ENCODE results near the gene ZNF276. TPM values are rescaled to one million over a fixed set of nuclear protein-coding genes. Genes with fewer than 3 reads are reported as not detected.

ZNF276 gene
- total and polyA plus RNA-seq, 2 experiments from 2014 or later: 4.3 to 12.0 TPM

- Histone ChIP-seq H3K36me3 (ENCODE audit: low read depth) (peaks cover 3% of the 10 kb centered on the region; the same call in 1 of the 2 replicates), H3F3A (ENCODE audit: insufficient read depth) (0 out of 2 replicates have a peak, but pooled peaks cover 4% of the 10 kb centered on the region), H3K9me2 (ENCODE audit: insufficient read depth) (no peaks in the 10 kb centered on the region), H3K27ac (no peak overlapping the region), H3K4me3 (no peak overlapping the region), H3K4me1 (ENCODE audit: insufficient read depth) (peaks cover under 1% of the 10 kb centered on the region; the same call in 1 of the 2 replicates), H3K4me2 (ENCODE audit: unreplicated experiment) (no peak overlapping the region), H2AFZ (no peak overlapping the region), H3K9ac (no peak overlapping the region), H4K20me1 (ENCODE audit: insufficient read depth) (no peaks in the 10 kb centered on the region), H3K27me3 (replicated peaks; ENCODE audit: insufficient read depth) (no peaks in the 10 kb centered on the region), H3K79me2 (ENCODE audit: insufficient read depth) (no peaks in the 10 kb centered on the region), H3K9me3 (ENCODE audit: low read depth) (no peaks in the 10 kb centered on the region)
- in situ Hi-C loops (cut with MboI): no loop called here
- 86 to 92% methylated on average over 28 to 31 of the region's 31 CpGs for WGBS, 2 experiments (ENCODE audit: low coverage in 1 of 2, low lambda C conversion rate in 2 of 2, missing lambda C conversion rate in 2 of 2)
- TF ChIP-seq EZH2 (IDR thresholded peaks at IDR 0.05; ENCODE audit: insufficient read depth, poor library complexity, severe bottlenecking): no peak
- TF ChIP-seq EZH2phosphoT487 (IDR thresholded peaks at IDR 0.05; ENCODE audit: insufficient read depth, low read depth): no peak
- no peak for DNase-seq
These were observed 26.1 kb upstream of the ZNF276 start for GRCh38 chr16:89695086-89695874.

- WGBS, 2 experiments (ENCODE audit: low coverage in 1 of 2, low lambda C conversion rate in 2 of 2, missing lambda C conversion rate in 2 of 2): 86% methylated on average over 21 to 25 of the region's 25 CpGs
- H4K20me1 ChIP-seq (ENCODE audit: insufficient read depth): no peaks in the 10 kb centered on the region
- TF ChIP-seq EZH2 (IDR thresholded peaks at IDR 0.05; ENCODE audit: insufficient read depth, poor library complexity, severe bottlenecking) (no peak), EZH2phosphoT487 (IDR thresholded peaks at IDR 0.05; ENCODE audit: insufficient read depth, low read depth) (no peak)
- DNase-seq: no peak
- H2AFZ ChIP-seq: no peak overlapping the region
- H3K4me2 ChIP-seq (ENCODE audit: unreplicated experiment): no peak overlapping the region
- H3K79me2 ChIP-seq (ENCODE audit: insufficient read depth): no peaks in the 10 kb centered on the region
- no peak overlapping the region for H3K27ac ChIP-seq
- no peaks in the 10 kb centered on the region for H3K9me2 ChIP-seq (ENCODE audit: insufficient read depth)
- H3K9me3 ChIP-seq (ENCODE audit: low read depth): no peaks in the 10 kb centered on the region
- peaks cover 6% of the 10 kb centered on the region for H3K4me1 ChIP-seq (ENCODE audit: insufficient read depth)
- 0 out of 2 replicates have a peak, but pooled peaks cover 4% of the 10 kb centered on the region for H3F3A ChIP-seq (ENCODE audit: insufficient read depth)
- no peak overlapping the region for H3K4me3 ChIP-seq
- H3K27me3 ChIP-seq (replicated peaks; ENCODE audit: insufficient read depth): no peaks in the 10 kb centered on the region
- H3K36me3 ChIP-seq (ENCODE audit: low read depth): peaks cover 3% of the 10 kb centered on the region; the same call in 1 of the 2 replicates
- no peak overlapping the region for H3K9ac ChIP-seq
- in situ Hi-C loops (cut with MboI): no loop called here
These were observed 25.3 kb upstream of the ZNF276 start for GRCh38 chr16:89695875-89696669.

DNA sequence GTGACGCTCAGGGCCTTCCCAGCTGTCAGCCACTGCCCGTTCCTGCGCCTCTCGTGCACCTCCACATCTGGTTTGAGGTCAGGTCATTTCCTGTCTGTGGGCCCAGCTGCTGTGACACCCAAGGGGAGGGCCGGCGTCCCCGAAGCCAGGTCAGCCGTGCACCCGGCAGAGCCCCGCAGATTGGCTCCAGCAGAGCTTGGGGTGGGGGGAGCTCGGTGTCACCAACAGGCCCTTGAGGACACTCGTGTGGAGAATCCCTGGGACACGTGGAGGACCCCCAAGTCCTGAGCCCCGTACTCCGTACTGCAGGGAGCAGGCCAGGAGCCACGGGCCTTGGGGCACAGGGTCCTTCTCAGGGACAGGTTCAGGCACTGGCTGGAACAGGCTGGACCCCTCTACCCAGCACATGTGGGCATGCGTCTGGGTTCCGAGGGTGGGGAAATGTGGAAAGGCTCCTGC, 24.6 kb upstream of the ZNF276 start:
- Histone ChIP-seq H3K9me3 (ENCODE audit: low read depth) (no peaks in the 10 kb centered on the region), H3K4me3 (no peak overlapping the region), H3K36me3 (ENCODE audit: low read depth) (peaks cover 3% of the 10 kb centered on the region; the same call in 1 of the 2 replicates), H3K4me2 (ENCODE audit: unreplicated experiment) (no peak overlapping the region), H3K4me1 (ENCODE audit: insufficient read depth) (peaks cover 6% of the 10 kb centered on the region), H3F3A (ENCODE audit: insufficient read depth) (0 out of 2 replicates have a peak, but pooled peaks cover 4% of the 10 kb centered on the region), H3K27me3 (replicated peaks; ENCODE audit: insufficient read depth) (no peaks in the 10 kb centered on the region), H2AFZ (no peak overlapping the region), H3K27ac (no peak overlapping the region), H4K20me1 (ENCODE audit: insufficient read depth) (no peaks in the 10 kb centered on the region), H3K79me2 (ENCODE audit: insufficient read depth) (no peaks in the 10 kb centered on the region), H3K9ac (no peak overlapping the region), H3K9me2 (ENCODE audit: insufficient read depth) (no peaks in the 10 kb centered on the region)
- 83 to 87% methylated on average over 16 of the region's 18 CpGs for WGBS, 2 experiments (ENCODE audit: low coverage in 1 of 2, low lambda C conversion rate in 2 of 2, missing lambda C conversion rate in 2 of 2)
- DNase-seq: no peak
- in situ Hi-C loops (cut with MboI): no loop called here
- TF ChIP-seq EZH2 (IDR thresholded peaks at IDR 0.05; ENCODE audit: insufficient read depth, poor library complexity, severe bottlenecking) (no peak), EZH2phosphoT487 (IDR thresholded peaks at IDR 0.05; ENCODE audit: insufficient read depth, low read depth) (no peak)

- WGBS, 2 experiments (ENCODE audit: low coverage in 1 of 2, low lambda C conversion rate in 2 of 2, missing lambda C conversion rate in 2 of 2): 89 to 92% methylated on average over 16 to 19 of the region's 19 CpGs
- 0 out of 2 replicates have a peak, but pooled peaks cover 4% of the 10 kb centered on the region for H3F3A ChIP-seq (ENCODE audit: insufficient read depth)
- no peak overlapping the region for H3K27ac ChIP-seq
- no peak for DNase-seq
- H3K9me3 ChIP-seq (ENCODE audit: low read depth): no peaks in the 10 kb centered on the region
- H3K9me2 ChIP-seq (ENCODE audit: insufficient read depth): no peaks in the 10 kb centered on the region
- no peaks in the 10 kb centered on the region for H3K79me2 ChIP-seq (ENCODE audit: insufficient read depth)
- in situ Hi-C loops (cut with MboI): no loop called here
- no peak overlapping the region for H3K4me3 ChIP-seq
- H4K20me1 ChIP-seq (ENCODE audit: insufficient read depth): no peaks in the 10 kb centered on the region
- peaks cover 6% of the 10 kb centered on the region for H3K4me1 ChIP-seq (ENCODE audit: insufficient read depth)
- no peak overlapping the region for H3K9ac ChIP-seq
- H2AFZ ChIP-seq: no peak overlapping the region
- no peak for TF ChIP-seq EZH2phosphoT487 (IDR thresholded peaks at IDR 0.05; ENCODE audit: insufficient read depth, low read depth)
- TF ChIP-seq EZH2 (IDR thresholded peaks at IDR 0.05; ENCODE audit: insufficient read depth, poor library complexity, severe bottlenecking): no peak
- H3K36me3 ChIP-seq (ENCODE audit: low read depth): peaks cover 3% of the 10 kb centered on the region; the same call in 1 of the 2 replicates
- no peaks in the 10 kb centered on the region for H3K27me3 ChIP-seq (replicated peaks; ENCODE audit: insufficient read depth)
- H3K4me2 ChIP-seq (ENCODE audit: unreplicated experiment): no peak overlapping the region
These were observed 24.1 kb upstream of the ZNF276 start for GRCh38 chr16:89697161-89697615.

All from GM23248 (cell line).